Astrocyte (in vitro differentiated cells and primary cell): Measurements from ENCODE around the gene LPAR2.

Experiments
- CTCF ChIP-seq: IDR thresholded peaks from 2 replicates; pipeline ENCODE4 v1.5.1; 2011; ENCODE audit warnings: low read depth, mild to moderate bottlenecking, inconsistent platforms, low read length, moderate library complexity; ENCODE audit not compliant: insufficient read depth
- EZH2 ChIP-seq: IDR thresholded peaks from 2 replicates; pipeline ENCODE4 v1.6.1; 2012; ENCODE audit warnings: mild to moderate bottlenecking, low read length, inconsistent platforms; ENCODE audit not compliant: insufficient read depth

- no peak for TF ChIP-seq CTCF
- TF ChIP-seq EZH2: no peak
Measured at GRCh38 chr19:19594381-19594780, 33.6 kb downstream of the LPAR2 start.
